Activated T-helper 1 cell treated with anti-CD3 and anti-CD28 coated beads, Interleukin-2, amount 50 U/mL, for 16 hours (primary cell): ENCODE measurements around the gene CUL3.
A peak's percentile ranks its signal among the peaks of the same experiment; 100 is the strongest.
"Not testable (repeated sequence)": the region's sequence is repeated elsewhere in the genome, so short reads cannot be mapped to it uniquely, and the experiment has no call there.

ENCODE experiments used
- DNase-seq, 2 donors: peaks; one replicate each; pipeline ENCODE4 v3.0.0-alpha.2; 2020; ENCODE audit warnings: low read depth in 1 of 2, low spot score in 1 of 2

The CUL3 gene

GRCh38 chr2:224585211-224586088 lies at the start of gene CUL3:
CUL3 (minus strand) TSS chr2:224585363; CDS start chr2:224585009, 354 bp downstream.
- DNase-seq = peak; percentile 99 to 100

GRCh38 chr2:224630659-224631550 lies 45.7 kb upstream of the CUL3 start:
- no peak for DNase-seq

DNA sequence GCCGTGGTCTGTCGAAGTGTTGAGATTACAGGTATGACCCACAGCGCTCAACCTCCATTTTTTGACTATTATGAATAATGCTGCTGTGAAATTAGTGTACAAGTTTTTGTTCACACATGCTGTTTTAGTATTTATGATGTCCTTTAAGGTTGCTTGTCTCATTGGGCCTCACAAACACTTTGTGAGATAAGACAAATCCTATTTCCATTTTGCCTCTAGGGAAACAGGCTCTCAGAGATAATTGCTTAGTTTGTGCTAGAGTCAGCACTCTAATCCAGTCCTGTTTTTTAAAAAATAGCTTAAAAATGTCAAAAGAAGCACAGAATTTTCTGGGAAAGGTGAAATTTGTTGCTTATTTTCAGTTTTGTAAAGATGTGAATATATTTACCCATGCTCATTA lies 43.3 kb upstream of the CUL3 start:
- no peak for DNase-seq

DNA sequence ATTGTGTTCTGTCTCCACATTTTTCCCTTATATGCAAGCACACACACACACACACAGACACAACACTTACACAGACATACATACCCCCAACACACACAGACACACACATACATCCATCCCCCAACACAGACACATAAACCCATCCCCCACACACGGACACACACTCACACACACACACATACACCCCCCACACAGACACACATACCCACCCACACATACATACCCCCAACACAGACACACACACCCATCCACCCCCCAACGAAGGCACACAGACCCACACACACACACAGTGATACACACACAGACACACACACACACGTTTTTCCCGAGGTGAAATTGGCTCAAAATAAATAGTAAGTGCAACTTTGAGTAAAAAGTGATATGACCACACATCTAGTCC lies 41.6 kb upstream of the CUL3 start:
- no peak for DNase-seq

DNA sequence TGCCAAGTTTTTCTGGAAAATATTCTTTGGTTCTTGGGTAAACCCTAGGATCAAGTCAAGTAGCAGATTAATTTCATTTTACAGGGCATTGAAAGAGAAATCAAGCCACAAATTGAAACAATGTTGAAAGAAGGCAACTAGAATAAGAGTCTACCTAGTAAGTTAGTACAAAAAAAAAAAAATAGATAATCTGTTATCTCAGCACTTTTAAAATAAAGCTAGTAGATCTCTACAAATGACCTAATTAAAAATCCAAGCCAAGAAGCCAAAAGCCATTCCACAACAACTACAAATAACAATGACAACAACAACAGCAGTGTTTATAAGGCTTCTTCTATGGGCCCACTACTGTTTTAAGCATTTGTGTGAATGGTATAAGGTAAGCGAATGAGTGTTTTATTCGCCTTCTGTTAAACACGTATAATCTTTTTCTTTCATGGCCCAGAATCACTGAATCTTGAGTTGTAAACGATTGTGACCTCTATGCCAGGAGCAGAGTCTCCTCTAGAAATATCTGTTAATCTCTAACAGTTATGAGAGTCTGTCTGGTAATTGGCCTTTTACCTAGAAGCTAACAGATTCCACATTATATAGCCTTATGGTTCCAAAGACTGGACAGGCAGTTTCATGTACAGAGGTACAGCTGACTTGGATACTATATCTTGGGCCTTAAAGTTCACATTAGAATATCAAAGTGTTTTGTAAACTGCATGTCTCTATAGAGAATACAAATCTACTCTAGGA lies 28.6 kb upstream of the CUL3 start:
- DNase-seq = no peak

DNA sequence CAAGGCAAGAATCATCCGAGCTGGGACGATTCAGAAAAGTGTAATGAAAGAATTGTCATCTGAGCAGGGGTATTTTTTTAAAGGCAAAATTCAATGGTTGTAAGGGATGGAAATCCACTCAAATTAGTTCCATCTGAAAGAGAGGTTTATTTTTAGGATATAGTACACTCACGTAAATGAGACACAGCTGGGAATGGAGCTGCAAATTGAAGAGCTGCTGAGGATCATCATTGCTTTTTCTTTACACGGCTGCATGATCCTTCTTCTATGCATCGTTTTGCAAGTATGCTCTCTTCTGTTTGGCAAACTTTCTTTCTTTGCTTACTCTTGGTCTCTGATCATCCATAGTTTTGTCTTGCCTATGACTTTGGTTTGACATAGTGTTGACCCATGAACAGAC lies 27.4 kb upstream of the CUL3 start:
- DNase-seq = no peak

DNA sequence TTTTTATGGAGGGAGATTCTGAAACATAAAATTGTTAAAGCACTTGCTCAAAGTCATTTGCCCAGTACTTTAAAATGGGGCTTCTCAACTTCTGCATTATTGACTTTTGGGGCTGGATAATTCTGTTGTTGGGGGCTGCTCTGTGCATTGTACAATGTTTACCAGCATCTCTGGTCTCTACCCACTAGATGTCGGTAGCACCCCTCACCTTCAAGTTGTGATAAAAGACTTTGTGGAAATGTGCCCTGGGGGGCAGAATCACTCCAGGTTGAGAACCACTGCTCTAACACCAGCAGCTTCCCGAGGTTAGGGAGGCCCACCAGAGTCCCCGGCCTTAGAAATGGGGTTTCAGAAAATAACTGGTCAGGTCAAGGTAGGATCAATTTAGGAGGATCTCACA lies 26.8 kb upstream of the CUL3 start:
- no peak for DNase-seq

- no peak for DNase-seq
These were observed 22.9 kb upstream of the CUL3 start for GRCh38 chr2:224608104-224608503.

GRCh38 chr2:224603746-224604500 lies 18.8 kb upstream of the CUL3 start:
- not testable (repeated sequence) for DNase-seq

DNA sequence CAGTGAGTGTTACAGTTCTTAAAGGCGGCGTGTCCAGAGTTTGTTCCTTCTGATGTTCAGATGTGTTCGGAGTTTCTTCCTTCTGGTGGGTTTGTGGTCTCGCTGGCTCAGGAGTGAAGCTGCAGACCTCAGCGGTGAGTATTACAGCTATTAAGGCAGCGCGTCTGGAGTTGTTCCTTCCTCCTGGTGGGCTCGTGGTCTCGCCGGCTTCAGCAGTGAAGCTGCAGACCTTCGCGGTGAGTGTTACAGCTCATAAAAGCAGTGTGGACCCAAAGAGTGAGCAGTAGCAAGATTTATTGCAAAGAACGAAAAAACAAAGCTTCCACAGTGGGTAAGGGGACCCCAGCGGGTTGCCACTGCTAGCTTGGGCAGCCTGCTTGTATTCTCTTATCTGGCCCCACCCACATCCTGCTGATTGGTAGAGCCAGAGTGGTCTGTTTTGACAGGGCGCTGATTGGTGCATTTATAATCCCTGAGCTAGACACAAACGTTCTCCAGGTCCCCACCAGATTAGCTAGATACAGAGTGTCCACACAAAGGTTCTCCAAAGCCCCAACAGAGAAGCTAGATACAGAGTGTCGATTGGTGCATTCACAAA lies 17.7 kb upstream of the CUL3 start:
- not testable (repeated sequence) for DNase-seq

DNA sequence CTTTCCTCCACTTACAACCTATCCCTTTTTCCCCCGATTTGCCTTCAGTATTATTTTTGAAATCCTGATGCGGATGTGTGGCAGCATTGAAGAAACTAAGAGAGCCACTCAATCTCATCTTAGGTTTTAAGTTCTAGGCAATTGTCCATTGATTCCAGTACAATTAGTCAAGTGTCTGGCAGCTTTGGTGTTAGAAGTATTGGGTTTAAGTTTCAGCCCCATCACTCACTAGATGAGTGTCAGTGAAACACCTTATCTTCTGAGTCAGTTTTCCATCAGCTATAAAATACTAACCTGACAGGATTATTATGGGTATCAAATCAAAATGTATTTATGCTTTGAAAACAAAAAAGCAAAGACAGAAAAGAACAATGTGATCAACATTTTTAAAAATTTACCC lies 16.8 kb upstream of the CUL3 start:
- DNase-seq = no peak

DNA sequence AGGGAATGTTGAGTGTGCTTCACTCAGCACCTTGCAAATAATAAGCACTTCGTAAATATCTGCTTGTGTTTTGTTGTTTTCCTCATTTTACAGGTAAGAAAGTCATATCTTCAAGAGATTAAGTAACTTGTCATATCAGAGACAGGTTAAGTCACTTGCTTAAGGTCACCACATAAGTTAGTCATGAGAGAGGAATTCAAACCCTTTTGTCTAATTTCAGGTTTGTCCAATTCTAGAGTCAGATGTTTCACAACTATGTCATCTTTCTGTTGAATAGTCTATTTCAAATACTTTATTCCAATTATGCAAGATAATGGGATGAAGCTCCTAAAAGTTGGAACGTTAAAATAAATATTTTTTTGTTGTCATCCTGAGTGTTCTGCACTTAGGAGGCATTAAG lies 13.5 kb upstream of the CUL3 start:
- no peak for DNase-seq

DNA sequence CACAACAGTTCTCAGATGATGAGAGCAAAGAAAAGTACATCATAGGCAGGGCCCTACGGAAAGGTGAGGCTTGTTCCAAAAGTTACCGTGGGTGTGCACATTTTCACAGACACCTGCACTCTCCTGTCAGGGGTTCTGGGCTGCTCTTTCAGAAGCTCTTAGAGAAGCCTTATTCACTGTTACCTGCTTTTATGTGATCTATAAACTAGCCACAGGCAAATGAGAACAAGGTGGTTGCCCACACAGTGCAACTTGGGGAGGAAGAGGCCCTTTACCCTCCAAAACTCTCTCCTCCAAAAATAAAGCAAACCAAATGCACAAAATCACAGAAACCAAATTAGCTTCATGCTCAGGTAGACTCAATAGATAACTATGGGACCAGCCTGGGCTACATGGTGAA lies 11.1 kb upstream of the CUL3 start:
- DNase-seq = no peak

- DNase-seq = no peak
These were observed 10.4 kb upstream of the CUL3 start for GRCh38 chr2:224595518-224595917.

DNA sequence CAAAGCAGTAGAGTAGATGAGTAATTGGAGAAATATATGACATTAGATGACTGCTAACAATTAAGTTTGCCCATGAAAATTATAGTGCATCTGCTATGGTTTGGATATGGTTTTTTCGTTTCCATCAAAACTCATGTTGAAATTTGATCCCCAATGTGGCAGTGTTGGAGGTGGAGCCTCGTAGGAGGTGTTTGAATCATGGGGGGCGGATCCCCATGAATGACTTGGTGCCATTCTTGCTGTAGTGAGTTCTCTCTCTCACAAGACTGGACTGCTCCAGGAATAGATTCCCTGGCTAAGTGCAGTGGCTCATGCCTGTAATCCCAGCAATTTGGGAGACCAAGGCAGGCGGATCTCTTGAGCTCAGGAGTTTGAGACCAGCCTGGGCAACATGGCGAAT lies 9.7 kb upstream of the CUL3 start:
- DNase-seq = no peak

- DNase-seq = no peak
These were observed 6.1 kb upstream of the CUL3 start for GRCh38 chr2:224591220-224591619.

GRCh38 chr2:224586127-224586695 lies 1.0 kb upstream of the CUL3 start:
- DNase-seq = no peak

GRCh38 chr2:224584785-224585210 lies 365 bp downstream of the CUL3 start:
- peak; percentile 40 to 44 for DNase-seq

- DNase-seq = peak in 1 of 2 donors; percentile 9
These were observed 915 bp downstream of the CUL3 start for GRCh38 chr2:224584111-224584784.
